ENCODE results near the gene SLITRK5. TPM values are rescaled to one million over a fixed set of nuclear protein-coding genes. Genes with fewer than 3 reads are reported as not detected.

The SLITRK5 gene
- total and polyA plus RNA-seq, 2 experiments from 2014 or later, result 0.50 to 1.6 TPM

- TF ChIP-seq ZNF462 (CRISPR knock-in tag; IDR thresholded peaks at IDR 0.05) (no peak), EZH2 (IDR thresholded peaks at IDR 0.05; ENCODE audit: low read depth, unreplicated experiment) (no peak), ZNF114 (CRISPR knock-in tag; IDR thresholded peaks at IDR 0.05) (no peak), JUNB (IDR thresholded peaks at IDR 0.05; ENCODE audit: unreplicated experiment) (no peak), POLR2AphosphoS5 (IDR thresholded peaks at IDR 0.05; ENCODE audit: low read depth) (no peak), ZNF331 (CRISPR knock-in tag; IDR thresholded peaks at IDR 0.05; ENCODE audit: low read depth) (no peak), REST (IDR thresholded peaks at IDR 0.05; ENCODE audit: unreplicated experiment) (no peak), ETS1 (IDR thresholded peaks at IDR 0.05) (no peak)
These were observed 13.9 kb downstream of the SLITRK5 start (continued) for GRCh38 chr13:87684850-87685742.

Measured in GM23338 (cell line).